HG02588 (cell line): ENCODE measurements around the gene LIMCH1.

Experiments used
- ATAC-seq: cut with Tn5 transposase; IDR thresholded peaks from one replicate; pipeline ENCODE4 v1.9.1; 2021; ENCODE audit warnings: mild to moderate bottlenecking, moderate library complexity; ENCODE audit not compliant: unreplicated experiment

LIMCH1 gene

DNA sequence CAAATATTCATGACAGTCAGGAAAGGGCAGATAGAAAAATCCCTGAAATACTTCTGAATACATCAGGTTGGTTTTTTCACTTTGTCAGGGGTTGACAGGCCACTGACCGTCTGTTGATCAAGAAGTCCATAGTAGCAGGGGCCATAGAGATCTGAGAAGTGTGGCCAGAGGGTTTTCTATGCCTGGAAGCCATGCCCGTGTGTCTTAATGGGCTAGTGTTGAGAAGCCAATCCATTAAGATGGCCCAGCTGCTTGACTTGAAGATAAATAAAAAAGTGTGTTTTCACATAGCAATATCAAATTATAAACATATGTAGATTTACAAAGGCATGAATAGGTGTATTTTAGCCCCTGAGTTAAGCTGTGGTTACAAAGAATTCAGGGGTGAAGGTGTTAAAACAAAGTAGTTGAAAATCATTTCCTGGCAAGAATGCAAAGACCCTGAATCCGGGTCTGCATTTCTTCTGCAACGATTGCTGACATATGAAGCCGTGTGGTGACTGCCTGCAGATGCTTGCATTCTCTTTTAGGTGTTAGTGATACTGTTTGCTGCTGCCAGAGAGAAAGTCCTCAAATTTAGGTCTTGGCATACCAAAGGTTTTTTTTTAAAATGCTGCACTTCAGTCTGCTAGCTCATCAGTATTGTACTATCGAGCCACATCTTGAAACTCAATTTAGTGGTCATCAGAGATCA lies 9.3 kb upstream of the LIMCH1 start:
- ATAC-seq = no peak

DNA sequence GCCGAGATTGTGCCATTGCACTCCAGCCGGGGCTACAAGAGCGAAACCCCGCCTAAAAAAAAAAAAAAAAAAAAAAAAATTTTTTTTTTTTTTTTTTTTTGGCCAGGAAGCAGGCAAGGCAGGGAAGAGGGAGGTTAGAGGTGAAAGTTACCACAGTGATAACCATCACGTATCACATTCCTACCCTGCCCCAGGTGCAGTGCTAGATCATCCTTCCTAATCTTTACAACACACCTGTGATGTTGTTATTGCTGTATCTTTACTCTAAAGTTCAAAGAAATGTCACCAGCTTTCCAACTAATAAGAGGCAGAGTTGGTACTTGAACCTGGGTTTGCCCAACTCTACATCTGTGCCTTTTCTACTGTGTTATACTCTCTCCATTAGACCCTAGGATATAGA lies 7.2 kb upstream of the LIMCH1 start:
- ATAC-seq = no peak

- no peak for ATAC-seq
Measured at GRCh38 chr4:41532336-41532735, 5.6 kb upstream of the LIMCH1 start.

DNA sequence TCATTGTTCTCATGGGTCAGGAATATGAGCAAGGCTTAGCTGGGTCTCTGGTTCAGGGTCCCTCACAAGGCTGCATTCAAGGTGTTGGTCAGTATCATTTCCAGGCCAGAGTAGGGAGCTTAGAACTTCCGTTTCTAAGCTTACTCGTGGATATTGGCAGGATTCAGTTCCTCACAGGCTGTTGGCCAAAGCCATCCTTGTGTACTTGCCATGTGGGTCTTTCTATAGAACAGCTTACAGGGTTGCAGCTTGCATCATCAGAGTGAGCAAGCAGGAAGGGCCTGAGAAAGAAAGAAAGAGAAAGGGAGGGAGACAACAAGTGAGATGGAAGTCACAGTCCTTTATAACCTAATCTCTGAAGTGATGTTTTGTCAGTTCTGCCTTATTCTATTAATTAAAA lies 5.1 kb upstream of the LIMCH1 start:
- ATAC-seq = no peak

GRCh38 chr4:41533680-41534079 lies 4.3 kb upstream of the LIMCH1 start:
- no peak for ATAC-seq

DNA sequence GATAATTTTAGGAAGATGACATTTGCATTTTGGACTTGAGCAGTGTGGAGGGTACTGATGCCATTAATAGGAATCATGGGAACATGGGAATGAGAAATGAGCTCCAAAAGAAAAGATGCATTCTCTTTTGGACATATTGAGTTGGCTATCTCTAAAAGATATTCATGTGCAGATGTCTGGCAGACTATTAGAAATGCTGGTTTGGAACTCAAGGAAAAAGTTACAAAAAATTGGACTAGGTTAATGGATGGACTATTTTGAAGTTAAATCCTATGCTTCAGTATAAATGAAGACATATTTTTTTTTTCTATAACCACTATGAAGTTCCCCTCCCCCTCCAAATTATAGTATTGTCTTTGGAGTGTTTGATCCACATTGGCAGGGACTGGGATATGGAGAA lies 3.6 kb upstream of the LIMCH1 start:
- no peak for ATAC-seq

GRCh38 chr4:41535911-41536371 lies 2.0 kb upstream of the LIMCH1 start:
- ATAC-seq = no peak

GRCh38 chr4:41537292-41537890 lies 566 bp upstream of the LIMCH1 start:
- no peak for ATAC-seq

GRCh38 chr4:41538887-41539498 lies 1.0 kb downstream of the LIMCH1 start:
- ATAC-seq = no peak

- ATAC-seq = no peak
Measured at GRCh38 chr4:41539711-41540110, 1.8 kb downstream of the LIMCH1 start.

DNA sequence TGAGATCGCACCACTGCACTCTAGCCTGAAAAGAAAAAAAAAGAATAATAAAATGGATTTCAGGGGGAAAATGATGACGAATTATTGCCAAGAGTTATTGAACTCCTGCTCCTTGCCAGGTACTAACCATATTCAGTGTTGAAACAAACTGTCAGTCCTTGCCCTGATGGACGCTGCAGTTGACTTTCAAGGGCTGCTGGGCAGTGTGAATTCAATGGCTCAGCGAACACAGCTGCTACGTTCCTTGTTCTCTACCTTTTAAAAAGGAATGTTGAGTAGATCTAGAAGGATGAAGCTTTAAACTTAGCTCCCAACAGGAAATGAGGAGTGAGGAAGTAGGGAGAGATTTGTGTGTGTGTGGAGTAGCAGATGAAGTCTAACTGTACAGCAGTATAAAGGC lies 2.7 kb downstream of the LIMCH1 start:
- no peak for ATAC-seq

- no peak for ATAC-seq
Measured at GRCh38 chr4:41541687-41542094, 3.7 kb downstream of the LIMCH1 start.

- ATAC-seq = no peak
Measured at GRCh38 chr4:41542526-41543275, 4.7 kb downstream of the LIMCH1 start.

GRCh38 chr4:41545238-41545637 lies 7.3 kb downstream of the LIMCH1 start:
- no peak for ATAC-seq

- ATAC-seq = no peak
Measured at GRCh38 chr4:41546638-41547037, 8.7 kb downstream of the LIMCH1 start.

DNA sequence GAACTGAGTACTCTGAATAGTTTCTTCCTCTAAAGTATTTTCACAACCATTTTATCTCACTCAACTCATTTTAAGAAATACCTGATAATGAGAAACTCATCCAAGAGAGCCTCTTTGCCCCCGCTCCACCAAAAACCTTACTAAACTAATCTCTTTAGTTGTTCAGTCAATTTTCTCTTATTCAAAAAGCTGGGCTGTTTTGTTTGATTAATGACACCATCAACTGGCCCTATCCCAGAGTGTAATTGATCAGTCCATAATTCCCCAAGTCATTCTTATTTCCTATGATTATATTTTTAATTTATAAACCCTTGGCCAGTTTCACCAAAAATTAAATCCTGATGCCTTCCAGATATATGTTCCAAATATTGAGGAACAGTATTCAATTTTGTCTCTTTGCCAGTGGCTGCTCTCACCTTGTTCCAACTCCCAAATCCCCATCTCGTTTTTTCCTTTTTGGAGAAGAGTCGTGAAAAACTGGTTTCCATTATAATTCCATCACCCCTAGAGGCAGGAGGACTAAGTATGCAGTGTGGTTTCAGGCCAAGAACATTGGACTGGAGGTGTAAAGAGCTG lies 10.4 kb downstream of the LIMCH1 start:
- ATAC-seq = no peak

GRCh38 chr4:41549478-41549877 lies 11.5 kb downstream of the LIMCH1 start:
- no peak for ATAC-seq

DNA sequence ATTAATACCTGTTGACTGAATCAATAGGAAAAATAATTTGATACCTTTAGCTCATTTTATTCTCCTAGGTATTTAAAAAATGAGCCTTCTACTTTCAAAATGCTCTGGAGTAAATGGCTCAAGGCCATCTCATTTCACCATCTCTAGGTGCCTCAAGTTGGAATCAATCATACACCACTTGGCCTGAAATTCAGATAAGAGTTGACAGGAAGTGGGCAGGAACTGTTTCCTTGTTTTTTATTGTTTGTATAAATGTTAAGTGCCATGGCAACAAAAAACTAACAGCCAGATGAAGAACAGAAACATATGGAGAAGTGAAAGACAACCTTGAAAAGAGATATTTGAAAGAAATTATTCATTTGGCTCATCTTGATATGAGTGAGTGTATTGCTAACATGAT lies 12.4 kb downstream of the LIMCH1 start:
- ATAC-seq = no peak

- ATAC-seq = no peak
Measured at GRCh38 chr4:41551536-41551935, 13.6 kb downstream of the LIMCH1 start.

- ATAC-seq = no peak
Measured at GRCh38 chr4:41554905-41555304, 16.9 kb downstream of the LIMCH1 start.

DNA sequence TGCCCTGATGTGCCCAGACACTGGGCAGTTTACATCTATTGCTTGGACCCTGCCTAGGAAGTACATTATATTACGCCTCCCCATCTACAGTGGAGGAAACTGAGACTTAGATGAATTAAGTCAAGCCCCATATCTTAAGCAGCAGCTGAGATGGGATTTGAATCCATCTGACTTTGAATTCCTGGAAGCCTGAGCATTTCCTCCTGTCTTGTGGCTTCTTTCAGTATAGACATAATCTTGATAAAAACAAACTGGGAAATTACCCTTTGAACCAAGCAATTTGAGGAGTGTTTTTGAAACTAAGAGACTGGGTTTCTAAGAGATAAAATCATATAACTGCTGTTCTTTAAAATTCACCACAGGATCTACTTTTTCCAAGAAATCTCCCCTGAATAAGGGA lies 18.6 kb downstream of the LIMCH1 start:
- no peak for ATAC-seq
